ENCODE measurements around the gene TBC1D14. TPM values are rescaled to one million over a fixed set of nuclear protein-coding genes. Genes with fewer than 3 reads are reported as not detected.

TBC1D14 gene
- polyA plus RNA-seq, 1 of the 3 experiments (the other 2 are of a cell fraction) = 39.5 TPM

DNA sequence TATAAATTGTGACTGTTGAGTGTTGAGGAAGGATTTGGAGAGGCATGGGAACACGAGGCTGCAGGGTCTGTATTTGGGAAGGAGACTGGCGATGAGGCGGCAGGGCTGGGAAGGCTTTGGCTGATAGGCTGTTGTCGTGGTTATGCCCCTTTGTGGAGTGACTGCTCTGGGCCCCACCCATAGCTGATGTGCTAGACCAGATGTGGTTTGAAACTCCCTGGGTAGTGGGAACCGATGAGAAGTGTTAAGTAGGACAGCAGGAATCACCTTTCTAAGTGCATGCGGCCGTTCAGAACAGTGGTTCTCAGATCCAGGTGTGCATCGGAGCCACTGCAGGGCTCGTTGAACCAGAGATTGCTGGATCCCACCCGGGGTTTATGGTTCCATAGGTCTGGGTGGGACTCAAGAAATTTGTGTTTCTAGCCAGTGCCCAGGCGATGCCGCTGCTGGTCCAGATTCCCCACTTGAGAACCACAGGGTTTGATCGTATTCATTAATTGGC is 42.3 kb downstream of the TBC1D14 start (continued):
- TF ChIP-seq, protein P1, sequence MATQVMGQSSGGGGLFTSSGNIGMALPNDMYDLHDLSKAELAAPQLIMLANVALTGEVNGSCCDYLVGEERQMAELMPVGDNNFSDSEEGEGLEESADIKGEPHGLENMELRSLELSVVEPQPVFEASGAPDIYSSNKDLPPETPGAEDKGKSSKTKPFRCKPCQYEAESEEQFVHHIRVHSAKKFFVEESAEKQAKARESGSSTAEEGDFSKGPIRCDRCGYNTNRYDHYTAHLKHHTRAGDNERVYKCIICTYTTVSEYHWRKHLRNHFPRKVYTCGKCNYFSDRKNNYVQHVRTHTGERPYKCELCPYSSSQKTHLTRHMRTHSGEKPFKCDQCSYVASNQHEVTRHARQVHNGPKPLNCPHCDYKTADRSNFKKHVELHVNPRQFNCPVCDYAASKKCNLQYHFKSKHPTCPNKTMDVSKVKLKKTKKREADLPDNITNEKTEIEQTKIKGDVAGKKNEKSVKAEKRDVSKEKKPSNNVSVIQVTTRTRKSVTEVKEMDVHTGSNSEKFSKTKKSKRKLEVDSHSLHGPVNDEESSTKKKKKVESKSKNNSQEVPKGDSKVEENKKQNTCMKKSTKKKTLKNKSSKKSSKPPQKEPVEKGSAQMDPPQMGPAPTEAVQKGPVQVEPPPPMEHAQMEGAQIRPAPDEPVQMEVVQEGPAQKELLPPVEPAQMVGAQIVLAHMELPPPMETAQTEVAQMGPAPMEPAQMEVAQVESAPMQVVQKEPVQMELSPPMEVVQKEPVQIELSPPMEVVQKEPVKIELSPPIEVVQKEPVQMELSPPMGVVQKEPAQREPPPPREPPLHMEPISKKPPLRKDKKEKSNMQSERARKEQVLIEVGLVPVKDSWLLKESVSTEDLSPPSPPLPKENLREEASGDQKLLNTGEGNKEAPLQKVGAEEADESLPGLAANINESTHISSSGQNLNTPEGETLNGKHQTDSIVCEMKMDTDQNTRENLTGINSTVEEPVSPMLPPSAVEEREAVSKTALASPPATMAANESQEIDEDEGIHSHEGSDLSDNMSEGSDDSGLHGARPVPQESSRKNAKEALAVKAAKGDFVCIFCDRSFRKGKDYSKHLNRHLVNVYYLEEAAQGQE (IDR thresholded peaks at IDR 0.05; ENCODE audit: low read depth, low read length) = no peak
- TF ChIP-seq EZH2phosphoT487 (IDR thresholded peaks at IDR 0.05; ENCODE audit: borderline replicate concordance, low read depth) = no peak
- TF ChIP-seq CHD2 (IDR thresholded peaks at IDR 0.05; ENCODE audit: low read length, partially characterized antibody) = no peak
- TF ChIP-seq FOXM1 (IDR thresholded peaks at IDR 0.05; ENCODE audit: low read depth) = no peak
- no peak for TF ChIP-seq FOSL2 (IDR thresholded peaks at IDR 0.05; ENCODE audit: borderline replicate concordance, low read depth)
- TF ChIP-seq SMC3 (IDR thresholded peaks at IDR 0.05; ENCODE audit: low read depth, low read length) = no peak
- TF ChIP-seq NFIC (IDR thresholded peaks at IDR 0.05; ENCODE audit: borderline replicate concordance) = no peak

- Histone ChIP-seq H4K20me1 (ENCODE audit: insufficient read depth) (no peaks in the 10 kb centered on the region), H3K27ac (ENCODE audit: low read depth in 2 of 2, low read length in 1 of 2) (no peak overlapping the region), H3K4me3 (ENCODE audit: low read depth in 2 of 2, low read length in 1 of 2) (no peak overlapping the region), H3K4me2 (no peak overlapping the region; the same call in 1 of the 2 replicates), H3K27me3 (ENCODE audit: insufficient read depth) (no peaks in the 10 kb centered on the region), H3K79me2 (ENCODE audit: insufficient read depth) (no peaks in the 10 kb centered on the region), H3K9me3 (no peaks in the 10 kb centered on the region), H3K9me2 (no peaks in the 10 kb centered on the region), H2AFZ (ENCODE audit: low read depth) (no peak overlapping the region), H3K9ac (no peak overlapping the region), H3F3A (replicated peaks; ENCODE audit: insufficient read depth) (no peaks in the 10 kb centered on the region), H3K36me3 (replicated peaks in 1 of 2; ENCODE audit: control insufficient read depth in 1 of 2, insufficient read depth in 2 of 2, low read length in 1 of 2) (no peaks in the 10 kb centered on the region), H3K4me1 (ENCODE audit: control insufficient read depth in 1 of 2, insufficient read depth in 2 of 2, low read depth in 1 of 2, low read length in 1 of 2) (peaks cover 0 to 9% of the 10 kb centered on the region in 2 experiments; a peak in 1 of 4 replicates)
- 70% methylated on average over 23 of the region's 35 CpGs for WGBS (ENCODE audit: low lambda C conversion rate)
- CTCF ChIA-PET = interaction anchor here (1.0 to 3.4 kb wide), 4 partner anchors 9 to 117 kb away, joined by 3 to 18 read pairs (median 8); no protein-coding TSS in a partner anchor
- TF ChIP-seq, protein P2, sequence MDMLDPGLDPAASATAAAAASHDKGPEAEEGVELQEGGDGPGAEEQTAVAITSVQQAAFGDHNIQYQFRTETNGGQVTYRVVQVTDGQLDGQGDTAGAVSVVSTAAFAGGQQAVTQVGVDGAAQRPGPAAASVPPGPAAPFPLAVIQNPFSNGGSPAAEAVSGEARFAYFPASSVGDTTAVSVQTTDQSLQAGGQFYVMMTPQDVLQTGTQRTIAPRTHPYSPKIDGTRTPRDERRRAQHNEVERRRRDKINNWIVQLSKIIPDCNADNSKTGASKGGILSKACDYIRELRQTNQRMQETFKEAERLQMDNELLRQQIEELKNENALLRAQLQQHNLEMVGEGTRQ (IDR thresholded peaks at IDR 0.05; ENCODE audit: borderline replicate concordance, low read depth, low read length) = no peak
- TF ChIP-seq GATA2 (CRISPR knock-in tag; IDR thresholded peaks at IDR 0.05) (no peak), IRF3 (IDR thresholded peaks at IDR 0.05; ENCODE audit: low read depth, low read length) (no peak), POLR2AphosphoS5 (IDR thresholded peaks at IDR 0.05; ENCODE audit: low read depth, low read length) (no peak)
- TF ChIP-seq, protein P3, sequence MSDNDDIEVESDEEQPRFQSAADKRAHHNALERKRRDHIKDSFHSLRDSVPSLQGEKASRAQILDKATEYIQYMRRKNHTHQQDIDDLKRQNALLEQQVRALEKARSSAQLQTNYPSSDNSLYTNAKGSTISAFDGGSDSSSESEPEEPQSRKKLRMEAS (IDR thresholded peaks at IDR 0.05; ENCODE audit: low read depth) = 0 out of 2 replicates have a peak, but pooled peaks have one; percentile 36
- peak; percentile 61 for DNase-seq
- POLR2A ChIA-PET = no interaction called here
These were observed 44.2 kb downstream of the TBC1D14 start for GRCh38 chr4:6953751-6954380.
